Osteoblast (primary cell): ENCODE measurements around the gene TINAG. TPM values are rescaled to one million over a fixed set of nuclear protein-coding genes. Genes with fewer than 3 reads are reported as not detected.
A peak's percentile ranks its signal among the peaks of the same experiment; 100 is the strongest.

ENCODE experiments used
- DNase-seq: peaks from one replicate; pipeline ENCODE4 v3.0.0; 2011; ENCODE audit warnings: low spot score, mixed read lengths; ENCODE audit not compliant: insufficient read length; ENCODE audit errors: missing footprints
- H2AFZ ChIP-seq: 2 replicates; pipeline ENCODE4 v1.6.0; 2011; ENCODE audit warnings: mild to moderate bottlenecking, low read length
- H3K27ac ChIP-seq: 2 replicates; pipeline ENCODE4 v1.5.1; 2011; ENCODE audit warnings: mild to moderate bottlenecking, low read depth, low read length, moderate library complexity
- H3K27me3 ChIP-seq: 2 replicates; pipeline ENCODE4 v1.6.0; 2012; ENCODE audit warnings: mild to moderate bottlenecking, control low read depth, inconsistent platforms, low read length, moderate library complexity; ENCODE audit not compliant: insufficient read depth
- H3K36me3 ChIP-seq: 2 replicates; pipeline ENCODE4 v1.5.1; 2011; ENCODE audit warnings: mild to moderate bottlenecking, low read length, control low read depth, moderate library complexity; ENCODE audit not compliant: insufficient read depth
- H3K4me1 ChIP-seq: 2 replicates; pipeline ENCODE4 v1.5.1; 2011; ENCODE audit warnings: mild to moderate bottlenecking, low read length, control low read depth, moderate library complexity; ENCODE audit not compliant: insufficient read depth
- H3K4me2 ChIP-seq: 2 replicates; pipeline ENCODE4 v1.6.0; 2011; ENCODE audit warnings: mild to moderate bottlenecking, low read length; ENCODE audit not compliant: insufficient read depth
- H3K4me3 ChIP-seq: fragments of 200-600 bp; sonication (generic); 3 replicates; pipeline ENCODE4 v1.5.1; 2012; ENCODE audit warnings: mild to moderate bottlenecking, low read length, inconsistent platforms; ENCODE audit not compliant: insufficient read depth
- H3K79me2 ChIP-seq: 2 replicates; pipeline ENCODE4 v1.6.0; 2012; ENCODE audit warnings: mild to moderate bottlenecking, low read length, control low read depth, inconsistent platforms; ENCODE audit not compliant: insufficient read depth
- H3K9me3 ChIP-seq: 2 replicates; pipeline ENCODE4 v1.5.1; 2011; ENCODE audit warnings: low read depth, low read length, control low read depth
- H4K20me1 ChIP-seq: 2 replicates; pipeline ENCODE4 v1.6.0; 2012; ENCODE audit warnings: mild to moderate bottlenecking, low read length, control low read depth; ENCODE audit not compliant: insufficient read depth
- CTCF ChIP-seq: IDR thresholded peaks from 2 replicates; pipeline ENCODE4 v1.5.1; 2011; ENCODE audit warnings: mild to moderate bottlenecking, low read depth, low read length, moderate library complexity; ENCODE audit errors: extremely low read depth
- total RNA-seq: library from RNA; depleted of rRNA; stranded (reverse); fragments of >200 nt; gene quantifications from 2 replicates; pipeline ENCODE4 v1.2.3, GENCODE V29; 2012

Gene TINAG
- total RNA-seq, 1 donor = not detected

GRCh38 chr6:54274383-54274782 is 33.9 kb upstream of the TINAG start:
- no peak for TF ChIP-seq CTCF
- Histone ChIP-seq H3K4me2 (no peak overlapping the region), H2AFZ (no peak overlapping the region), H3K36me3 (no peaks in the 10 kb centered on the region), H3K27me3 (no peaks in the 10 kb centered on the region), H3K4me1 (no peaks in the 10 kb centered on the region), H3K4me3 (no peak overlapping the region), H4K20me1 (no peaks in the 10 kb centered on the region), H3K9me3 (no peaks in the 10 kb centered on the region), H3K27ac (no peak overlapping the region), H3K79me2 (no peaks in the 10 kb centered on the region)
- DNase-seq = no peak

- H4K20me1 ChIP-seq = no peaks in the 10 kb centered on the region
- H3K79me2 ChIP-seq = no peaks in the 10 kb centered on the region
- H3K4me2 ChIP-seq = peak overlapping the region; percentile 12
- peak overlapping the region; percentile 47 for H3K27ac ChIP-seq
- peak; percentile 79 for DNase-seq
- H3K4me1 ChIP-seq = peaks cover 16% of the 10 kb centered on the region
- peak overlapping the region; percentile 15 for H2AFZ ChIP-seq
- no peaks in the 10 kb centered on the region for H3K9me3 ChIP-seq
- TF ChIP-seq CTCF = no peak
- no peak overlapping the region for H3K4me3 ChIP-seq
- H3K27me3 ChIP-seq = no peaks in the 10 kb centered on the region
- H3K36me3 ChIP-seq = no peaks in the 10 kb centered on the region
These were observed 26.1 kb upstream of the TINAG start for GRCh38 chr6:54282186-54282585.

- Histone ChIP-seq H3K36me3 (no peaks in the 10 kb centered on the region), H3K27ac (no peak overlapping the region), H3K4me1 (peaks cover 16% of the 10 kb centered on the region), H3K4me2 (no peak overlapping the region), H3K27me3 (no peaks in the 10 kb centered on the region), H2AFZ (no peak overlapping the region), H3K79me2 (no peaks in the 10 kb centered on the region), H3K9me3 (no peaks in the 10 kb centered on the region), H4K20me1 (no peaks in the 10 kb centered on the region), H3K4me3 (no peak overlapping the region)
- no peak for DNase-seq
- TF ChIP-seq CTCF = no peak
These were observed 23.9 kb upstream of the TINAG start for GRCh38 chr6:54284161-54284860.

- H3K36me3 ChIP-seq = no peaks in the 10 kb centered on the region
- no peaks in the 10 kb centered on the region for H3K79me2 ChIP-seq
- no peak for DNase-seq
- H4K20me1 ChIP-seq = no peaks in the 10 kb centered on the region
- TF ChIP-seq CTCF = no peak
- peaks cover 17% of the 10 kb centered on the region for H3K4me1 ChIP-seq
- H3K4me2 ChIP-seq = no peak overlapping the region
- H2AFZ ChIP-seq = no peak overlapping the region
- H3K27me3 ChIP-seq = no peaks in the 10 kb centered on the region
- no peaks in the 10 kb centered on the region for H3K9me3 ChIP-seq
- H3K27ac ChIP-seq = no peak overlapping the region
- no peak overlapping the region for H3K4me3 ChIP-seq
These were observed 22.6 kb upstream of the TINAG start for GRCh38 chr6:54285595-54285994.
